Measurements from ENCODE around the gene PTPRZ1. TPM values are rescaled to one million over a fixed set of nuclear protein-coding genes. Genes with fewer than 3 reads are reported as not detected.

The PTPRZ1 gene
- total and polyA plus RNA-seq, 2 of the 4 experiments (the other 2 are of a cell fraction), result not detected

DNA sequence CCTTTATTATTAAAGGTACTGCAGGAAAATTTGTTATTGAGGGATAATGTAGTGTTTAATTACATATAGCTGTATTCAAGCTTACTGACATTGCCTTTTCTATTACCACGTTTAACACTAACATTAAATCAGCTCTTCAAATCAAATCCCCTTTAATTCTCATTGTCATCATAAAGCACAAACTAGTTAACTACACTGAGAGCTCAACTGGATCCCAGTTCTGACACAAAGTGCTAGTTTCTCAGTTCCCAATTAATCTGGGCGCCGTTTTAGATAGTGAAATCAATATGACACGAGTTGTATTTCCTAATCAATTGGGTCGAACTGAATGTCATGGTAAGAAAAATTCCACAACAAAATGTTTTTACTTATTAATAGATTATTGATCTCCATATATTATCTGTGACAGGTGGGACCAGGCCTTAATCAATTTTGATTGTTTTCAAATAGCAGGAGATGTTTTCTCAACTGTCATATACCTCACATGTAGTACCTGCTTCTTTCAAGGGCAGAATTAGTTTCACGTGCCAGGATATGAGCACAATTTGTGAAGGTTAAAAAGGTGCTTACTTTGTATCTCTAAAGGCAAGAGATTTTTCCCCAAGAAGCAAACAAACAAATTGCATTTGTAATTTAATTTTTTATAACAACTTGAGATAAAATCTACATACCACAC, 200.1 kb downstream of the PTPRZ1 start:
- H4K91ac ChIP-seq (ENCODE audit: insufficient read depth, low read depth, low read length), result no peak overlapping the region
- 100% methylated on average over 1 of the region's 6 CpGs; no CpG with 5 or more reads in 1 of the 2 experiments for WGBS, 2 experiments (ENCODE audit: extremely low coverage in 2 of 2, insufficient read length in 1 of 2)
- no peak overlapping the region for H3K27ac ChIP-seq (ENCODE audit: insufficient read depth, low read length)
- peaks cover 4% of the 10 kb centered on the region; the same call in 1 of the 2 replicates for H3K36me3 ChIP-seq (ENCODE audit: control insufficient read depth, insufficient read depth, low read length)
- no peak overlapping the region for H3K23ac ChIP-seq (ENCODE audit: low read depth, low read length)
- no TSS peak for BruUV-seq (replicated peaks)
- H2BK120ac ChIP-seq (ENCODE audit: low read depth, low read length), result no peak overlapping the region
- H2BK20ac ChIP-seq (ENCODE audit: low read depth, low read length), result no peak overlapping the region
- H3K56ac ChIP-seq (ENCODE audit: extremely low read depth, insufficient read depth, low read length), result no peak overlapping the region
- no peak overlapping the region for H3K4me3 ChIP-seq (ENCODE audit: insufficient read depth, low read depth, low read length)
- no peak overlapping the region for H3K9ac ChIP-seq (ENCODE audit: low read depth, low read length)
- no peaks in the 10 kb centered on the region for H3K9me3 ChIP-seq (ENCODE audit: control insufficient read depth, insufficient read depth, low read length)
- no peaks in the 10 kb centered on the region for H3K9me1 ChIP-seq (ENCODE audit: insufficient read depth, low read length)
- no peaks in the 10 kb centered on the region for H4K20me1 ChIP-seq (ENCODE audit: insufficient read depth, low read length)
- H3K4me2 ChIP-seq (ENCODE audit: low read depth, low read length), result no peak overlapping the region
- H2AK9ac ChIP-seq (replicated peaks; ENCODE audit: low read depth, low read length, poor library complexity), result no peak overlapping the region
- H2AK5ac ChIP-seq (ENCODE audit: low read depth, low read length), result no peak overlapping the region
- intact Hi-C loops (cut with micrococcal nuclease), result no loop called here
- H3K18ac ChIP-seq (ENCODE audit: low read depth, low read length), result no peak overlapping the region
- DNase-seq, result no peak
- H4K5ac ChIP-seq (ENCODE audit: low read depth, low read length), result no peak overlapping the region
- CTCF ChIA-PET, result no interaction called here
- in situ Hi-C loops (cut with MboI; ENCODE audit: low sequenced_read_pairs), result no loop called here
- no peak overlapping the region for H4K8ac ChIP-seq (ENCODE audit: low read depth in 2 of 2, low read length in 2 of 2)
- no peak overlapping the region for H2BK15ac ChIP-seq (ENCODE audit: low read depth, low read length)
- POLR2A ChIA-PET (ENCODE audit: unreplicated experiment), result no interaction called here
- H2BK5ac ChIP-seq (ENCODE audit: low read depth, low read length, poor library complexity, severe bottlenecking), result no peak overlapping the region
- H3K4ac ChIP-seq (ENCODE audit: low read depth, low read length), result no peak overlapping the region
- dilution Hi-C loops (cut with HindIII; ENCODE audit: low sequenced_read_pairs, unreplicated experiment), result no loop called here
- no peak overlapping the region for H3K14ac ChIP-seq (replicated peaks; ENCODE audit: low read depth, low read length)
- TF ChIP-seq MAFK (IDR thresholded peaks at IDR 0.05; ENCODE audit: low read depth, low read length) (no peak), POLR2A (IDR thresholded peaks at IDR 0.05; ENCODE audit: low read depth, low read length) (no peak), MAZ (IDR thresholded peaks at IDR 0.05; ENCODE audit: borderline replicate concordance, low read depth, low read length) (no peak), NFE2L2 (IDR thresholded peaks at IDR 0.05; ENCODE audit: low read depth, low read length) (no peak), RFX5 (IDR thresholded peaks at IDR 0.05; ENCODE audit: low read depth, low read length) (no peak), CEBPB (IDR thresholded peaks at IDR 0.05; ENCODE audit: low read depth, low read length) (no peak), BHLHE40 (IDR thresholded peaks at IDR 0.05; ENCODE audit: low read depth, low read length) (no peak), FOS (IDR thresholded peaks at IDR 0.05; ENCODE audit: low read depth, low read length) (no peak), RAD21 (IDR thresholded peaks at IDR 0.05; ENCODE audit: low read length) (no peak), MXI1 (IDR thresholded peaks at IDR 0.05; ENCODE audit: borderline replicate concordance, low read depth, low read length) (no peak), CHD1 (IDR thresholded peaks at IDR 0.05; ENCODE audit: low read depth, low read length) (no peak), RCOR1 (IDR thresholded peaks at IDR 0.05; ENCODE audit: insufficient replicate concordance, low read length) (no peak), SMC3 (IDR thresholded peaks at IDR 0.05; ENCODE audit: low read depth, low read length) (no peak)
- TF ChIP-seq, protein P1, sequence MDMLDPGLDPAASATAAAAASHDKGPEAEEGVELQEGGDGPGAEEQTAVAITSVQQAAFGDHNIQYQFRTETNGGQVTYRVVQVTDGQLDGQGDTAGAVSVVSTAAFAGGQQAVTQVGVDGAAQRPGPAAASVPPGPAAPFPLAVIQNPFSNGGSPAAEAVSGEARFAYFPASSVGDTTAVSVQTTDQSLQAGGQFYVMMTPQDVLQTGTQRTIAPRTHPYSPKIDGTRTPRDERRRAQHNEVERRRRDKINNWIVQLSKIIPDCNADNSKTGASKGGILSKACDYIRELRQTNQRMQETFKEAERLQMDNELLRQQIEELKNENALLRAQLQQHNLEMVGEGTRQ (IDR thresholded peaks at IDR 0.05; ENCODE audit: low read depth, low read length), result no peak
- TF ChIP-seq, protein P2, sequence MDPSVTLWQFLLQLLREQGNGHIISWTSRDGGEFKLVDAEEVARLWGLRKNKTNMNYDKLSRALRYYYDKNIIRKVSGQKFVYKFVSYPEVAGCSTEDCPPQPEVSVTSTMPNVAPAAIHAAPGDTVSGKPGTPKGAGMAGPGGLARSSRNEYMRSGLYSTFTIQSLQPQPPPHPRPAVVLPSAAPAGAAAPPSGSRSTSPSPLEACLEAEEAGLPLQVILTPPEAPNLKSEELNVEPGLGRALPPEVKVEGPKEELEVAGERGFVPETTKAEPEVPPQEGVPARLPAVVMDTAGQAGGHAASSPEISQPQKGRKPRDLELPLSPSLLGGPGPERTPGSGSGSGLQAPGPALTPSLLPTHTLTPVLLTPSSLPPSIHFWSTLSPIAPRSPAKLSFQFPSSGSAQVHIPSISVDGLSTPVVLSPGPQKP (IDR thresholded peaks at IDR 0.05; ENCODE audit: borderline replicate concordance, low read depth, low read length), result no peak
- TF ChIP-seq, protein P3, sequence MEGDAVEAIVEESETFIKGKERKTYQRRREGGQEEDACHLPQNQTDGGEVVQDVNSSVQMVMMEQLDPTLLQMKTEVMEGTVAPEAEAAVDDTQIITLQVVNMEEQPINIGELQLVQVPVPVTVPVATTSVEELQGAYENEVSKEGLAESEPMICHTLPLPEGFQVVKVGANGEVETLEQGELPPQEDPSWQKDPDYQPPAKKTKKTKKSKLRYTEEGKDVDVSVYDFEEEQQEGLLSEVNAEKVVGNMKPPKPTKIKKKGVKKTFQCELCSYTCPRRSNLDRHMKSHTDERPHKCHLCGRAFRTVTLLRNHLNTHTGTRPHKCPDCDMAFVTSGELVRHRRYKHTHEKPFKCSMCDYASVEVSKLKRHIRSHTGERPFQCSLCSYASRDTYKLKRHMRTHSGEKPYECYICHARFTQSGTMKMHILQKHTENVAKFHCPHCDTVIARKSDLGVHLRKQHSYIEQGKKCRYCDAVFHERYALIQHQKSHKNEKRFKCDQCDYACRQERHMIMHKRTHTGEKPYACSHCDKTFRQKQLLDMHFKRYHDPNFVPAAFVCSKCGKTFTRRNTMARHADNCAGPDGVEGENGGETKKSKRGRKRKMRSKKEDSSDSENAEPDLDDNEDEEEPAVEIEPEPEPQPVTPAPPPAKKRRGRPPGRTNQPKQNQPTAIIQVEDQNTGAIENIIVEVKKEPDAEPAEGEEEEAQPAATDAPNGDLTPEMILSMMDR (conservative IDR thresholded peaks at IDR 0.05; ENCODE audit: low read depth, low read length), result no peak
- no peaks in the 10 kb centered on the region for H3K4me1 ChIP-seq (ENCODE audit: control insufficient read depth, insufficient read depth, low read length)
- H3K27me3 ChIP-seq (ENCODE audit: control insufficient read depth, insufficient read depth, low read length), result no peaks in the 10 kb centered on the region
- no peaks in the 10 kb centered on the region for H3K79me1 ChIP-seq (ENCODE audit: low read depth in 1 of 2, low read length in 2 of 2)
- ATAC-seq (ENCODE audit: low read depth), result no peak
- no peak overlapping the region for H2AFZ ChIP-seq (replicated peaks; ENCODE audit: low read length, poor library complexity)
